Measurements from ENCODE around the gene ISM1.

ISM1 gene

DNA sequence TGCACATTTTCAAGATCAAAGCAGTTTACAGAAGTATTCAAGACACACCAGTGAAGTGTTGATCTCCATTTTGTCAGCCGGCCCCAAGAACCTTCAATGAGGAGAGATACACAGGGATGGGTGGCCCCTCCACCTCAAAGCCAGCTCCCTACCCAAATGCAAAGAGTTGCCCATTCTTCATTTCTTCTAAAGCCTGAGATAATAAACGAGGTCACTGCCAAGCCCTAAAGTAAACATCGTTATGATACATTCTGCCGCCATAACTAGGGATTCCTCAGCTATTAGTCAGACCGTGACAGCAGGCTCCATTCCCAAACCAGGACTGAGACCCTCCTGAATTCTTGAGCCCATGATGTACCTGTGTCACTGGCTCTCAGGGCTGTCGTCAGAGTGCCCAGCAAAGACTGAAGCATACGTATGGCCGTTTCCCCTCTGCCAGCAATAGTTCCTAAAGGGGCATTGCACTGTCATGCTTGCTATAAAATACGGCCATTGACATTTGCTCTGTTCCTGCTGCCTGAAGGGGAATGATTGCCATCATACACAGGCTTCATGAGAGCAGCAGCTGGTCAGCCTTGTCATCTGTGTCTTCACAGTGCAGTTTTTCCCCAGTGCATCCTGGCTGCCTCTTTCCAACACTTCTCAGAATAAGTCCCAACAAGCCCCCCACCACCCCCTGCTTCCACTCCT is 41.7 kb downstream of the ISM1 start:
- H3K27me3 ChIP-seq = no peaks in the 10 kb centered on the region
- TF ChIP-seq, protein P1, sequence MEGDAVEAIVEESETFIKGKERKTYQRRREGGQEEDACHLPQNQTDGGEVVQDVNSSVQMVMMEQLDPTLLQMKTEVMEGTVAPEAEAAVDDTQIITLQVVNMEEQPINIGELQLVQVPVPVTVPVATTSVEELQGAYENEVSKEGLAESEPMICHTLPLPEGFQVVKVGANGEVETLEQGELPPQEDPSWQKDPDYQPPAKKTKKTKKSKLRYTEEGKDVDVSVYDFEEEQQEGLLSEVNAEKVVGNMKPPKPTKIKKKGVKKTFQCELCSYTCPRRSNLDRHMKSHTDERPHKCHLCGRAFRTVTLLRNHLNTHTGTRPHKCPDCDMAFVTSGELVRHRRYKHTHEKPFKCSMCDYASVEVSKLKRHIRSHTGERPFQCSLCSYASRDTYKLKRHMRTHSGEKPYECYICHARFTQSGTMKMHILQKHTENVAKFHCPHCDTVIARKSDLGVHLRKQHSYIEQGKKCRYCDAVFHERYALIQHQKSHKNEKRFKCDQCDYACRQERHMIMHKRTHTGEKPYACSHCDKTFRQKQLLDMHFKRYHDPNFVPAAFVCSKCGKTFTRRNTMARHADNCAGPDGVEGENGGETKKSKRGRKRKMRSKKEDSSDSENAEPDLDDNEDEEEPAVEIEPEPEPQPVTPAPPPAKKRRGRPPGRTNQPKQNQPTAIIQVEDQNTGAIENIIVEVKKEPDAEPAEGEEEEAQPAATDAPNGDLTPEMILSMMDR (IDR thresholded peaks at IDR 0.05; ENCODE audit: low read depth, low read length) = no peak
- no peaks in the 10 kb centered on the region for H3K36me3 ChIP-seq
- DNase-seq = no peak
- H3K4me1 ChIP-seq = no peaks in the 10 kb centered on the region
- no peak overlapping the region for H3K4me3 ChIP-seq (ENCODE audit: low read depth, low read length)
- H3K9me3 ChIP-seq = no peaks in the 10 kb centered on the region

DNA sequence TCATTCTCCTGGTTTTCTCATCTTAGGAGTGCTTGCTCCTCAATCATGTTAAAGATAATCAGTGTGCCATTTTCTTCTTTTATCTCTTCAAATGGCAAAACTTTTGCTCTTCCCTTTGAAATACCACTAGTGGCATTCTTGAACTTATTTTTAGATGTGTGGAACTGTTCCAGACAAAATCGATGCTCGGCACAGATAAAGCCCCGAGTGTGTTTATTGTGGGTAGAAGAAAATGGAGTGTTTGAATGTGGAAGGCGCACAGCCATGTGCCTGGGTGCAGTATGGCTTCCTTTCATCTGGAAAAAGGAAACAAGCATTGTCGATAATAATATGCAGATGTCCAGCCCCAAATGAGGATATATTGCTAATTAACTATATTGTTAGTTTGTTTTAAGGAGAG is 42.4 kb downstream of the ISM1 start:
- no peaks in the 10 kb centered on the region for H3K9me3 ChIP-seq
- TF ChIP-seq, protein P1 (IDR thresholded peaks at IDR 0.05; ENCODE audit: low read depth, low read length) = no peak
- no peaks in the 10 kb centered on the region for H3K4me1 ChIP-seq
- H3K4me3 ChIP-seq (ENCODE audit: low read depth, low read length) = no peak overlapping the region
- no peaks in the 10 kb centered on the region for H3K36me3 ChIP-seq
- no peak for DNase-seq
- H3K27me3 ChIP-seq = no peaks in the 10 kb centered on the region

- TF ChIP-seq, protein P1 (IDR thresholded peaks at IDR 0.05; ENCODE audit: low read depth, low read length) = no peak
- H3K4me1 ChIP-seq = no peaks in the 10 kb centered on the region
Measured at GRCh38 chr20:13264907-13265306, 43.8 kb downstream of the ISM1 start.

DNA sequence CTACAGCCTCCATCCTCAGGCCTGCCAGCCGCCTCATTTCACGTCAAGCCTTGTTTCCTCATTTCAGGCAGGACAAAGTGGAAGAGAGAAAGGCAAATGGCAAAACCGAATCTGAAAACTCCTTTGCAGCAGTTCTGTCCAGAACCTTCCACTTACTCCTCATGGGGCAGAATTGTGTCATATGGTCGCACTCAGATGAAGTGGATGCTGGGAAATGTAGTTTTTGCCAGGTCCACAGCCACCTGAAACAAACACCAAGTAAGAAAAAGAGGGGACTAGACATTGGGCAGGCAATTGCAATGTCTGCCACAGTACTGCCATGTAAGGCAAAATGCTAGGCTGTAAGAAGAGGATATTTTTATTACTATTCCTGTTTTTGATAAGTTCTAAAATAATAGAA is 44.9 kb downstream of the ISM1 start:
- Histone ChIP-seq H3K36me3 (no peaks in the 10 kb centered on the region), H3K27me3 (no peaks in the 10 kb centered on the region), H3K4me3 (ENCODE audit: low read depth, low read length) (no peak overlapping the region), H3K4me1 (no peaks in the 10 kb centered on the region), H3K9me3 (no peaks in the 10 kb centered on the region)
- TF ChIP-seq, protein P1 (IDR thresholded peaks at IDR 0.05; ENCODE audit: low read depth, low read length) = no peak
- no peak for DNase-seq

More at GRCh38 chr20:13264907-13265306, 43.8 kb downstream of the ISM1 start:
- Histone ChIP-seq H3K27me3 (no peaks in the 10 kb centered on the region), H3K4me3 (ENCODE audit: low read depth, low read length) (no peak overlapping the region), H3K9me3 (no peaks in the 10 kb centered on the region), H3K36me3 (no peaks in the 10 kb centered on the region)
- DNase-seq = no peak

- H3K4me1 ChIP-seq = no peaks in the 10 kb centered on the region
- H3K9me3 ChIP-seq = no peaks in the 10 kb centered on the region
- no peaks in the 10 kb centered on the region for H3K27me3 ChIP-seq
- H3K4me3 ChIP-seq (ENCODE audit: low read depth, low read length) = no peak overlapping the region
- TF ChIP-seq, protein P1 (IDR thresholded peaks at IDR 0.05; ENCODE audit: low read depth, low read length) = no peak
- H3K36me3 ChIP-seq = no peaks in the 10 kb centered on the region
- DNase-seq = no peak
Measured at GRCh38 chr20:13267231-13267630, 46.2 kb downstream of the ISM1 start.

- no peaks in the 10 kb centered on the region for H3K36me3 ChIP-seq
- H3K4me1 ChIP-seq = no peaks in the 10 kb centered on the region
- no peak for DNase-seq
- H3K9me3 ChIP-seq = no peaks in the 10 kb centered on the region
- no peak overlapping the region for H3K4me3 ChIP-seq (ENCODE audit: low read depth, low read length)
- TF ChIP-seq, protein P1 (IDR thresholded peaks at IDR 0.05; ENCODE audit: low read depth, low read length) = no peak
- H3K27me3 ChIP-seq = peaks cover 2% of the 10 kb centered on the region
Measured at GRCh38 chr20:13268953-13269352, 47.9 kb downstream of the ISM1 start.

Data from BE2C (cell line).